Mesangial cell (primary cell): ENCODE data around the gene PTPRM. TPM values are rescaled to one million over a fixed set of nuclear protein-coding genes. Genes with fewer than 3 reads are reported as not detected.

Experiments
- total RNA-seq: library from RNA; depleted of rRNA; stranded (reverse); fragments of >200 nt; gene quantifications from 2 replicates; pipeline ENCODE4 v1.2.3, GENCODE V29; 2015

The PTPRM gene
- total RNA-seq = 37.8 and 97.0 TPM in 2 replicates

DNA sequence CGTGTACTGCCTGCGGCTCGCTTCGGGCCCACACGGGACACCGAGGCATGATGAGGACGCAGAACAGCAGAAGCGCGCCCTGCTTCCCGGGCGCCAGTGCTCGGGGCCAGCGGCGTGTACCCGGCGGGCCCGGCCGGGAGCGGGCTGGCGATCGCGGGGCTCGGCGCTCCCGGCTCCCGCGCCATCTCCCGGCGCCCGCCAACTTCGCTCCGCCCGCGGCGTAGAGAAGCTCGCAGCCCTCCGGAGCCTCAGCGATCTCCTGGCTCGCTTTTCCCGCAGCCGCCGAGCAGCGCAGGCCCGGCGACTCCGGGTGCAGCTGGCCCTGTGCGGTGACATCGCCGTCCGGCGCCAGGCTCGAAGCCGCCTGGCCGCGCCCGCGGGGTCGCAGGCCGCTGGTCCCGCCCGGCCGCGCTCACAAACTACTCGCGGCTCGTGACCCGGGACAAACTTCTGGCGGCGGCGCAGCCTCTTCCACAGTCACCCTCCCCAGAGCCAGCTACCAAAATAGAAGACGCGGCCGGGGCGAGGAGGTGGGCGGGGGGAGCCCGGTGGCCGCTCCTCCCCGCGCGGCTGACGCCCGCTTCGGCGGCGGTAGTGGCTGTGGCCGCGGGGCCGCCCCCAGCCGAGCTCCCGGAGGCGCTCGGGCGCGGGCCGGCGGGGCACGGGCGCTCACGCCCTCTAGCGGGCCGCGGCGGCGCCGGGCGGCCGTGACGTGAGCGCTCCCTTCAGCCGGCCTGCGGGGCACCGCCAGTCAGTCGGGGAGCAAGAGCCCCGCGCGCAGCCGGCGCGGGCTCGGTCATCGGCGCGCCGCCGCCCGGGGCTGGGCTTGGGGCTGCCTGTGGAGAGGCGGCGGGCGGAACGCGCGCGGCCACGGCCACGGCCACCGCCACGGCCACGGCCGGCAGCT, at the start of gene PTPRM:
Gene PTPRM (plus strand): TSS at position 750 of the 907 bp plus-strand sequence. CDS start 503 bp downstream, outside the sequence.

